ENCODE measurements around the gene P3H4.

- TF ChIP-seq EZH2 (IDR thresholded peaks at IDR 0.05; ENCODE audit: borderline replicate concordance, low read depth, low read length, severe bottlenecking), result no peak
- TF ChIP-seq POLR2A (IDR thresholded peaks at IDR 0.05; ENCODE audit: low read depth, low read length), result no peak
- TF ChIP-seq CTCF (IDR thresholded peaks at IDR 0.05; ENCODE audit: extremely low read depth in 1 of 2, insufficient read depth in 1 of 2, low read depth in 1 of 2, low read length in 2 of 2), result no peak
- no peak for TF ChIP-seq POLR2AphosphoS5 (IDR thresholded peaks at IDR 0.05; ENCODE audit: insufficient read depth, low read depth, low read length)
These were observed 5.0 kb upstream of the P3H4 start for GRCh38 chr17:41816637-41817320.

All from endothelial cell of umbilical vein (primary cell).